ENCODE measurements around the gene UQCR11.

The UQCR11 gene

GRCh38 chr19:1563251-1563650, 42.0 kb downstream of the UQCR11 start:
- no peak for DNase-seq

GRCh38 chr19:1561236-1561842, 43.9 kb downstream of the UQCR11 start:
- no peak for DNase-seq

GRCh38 chr19:1560286-1560882, 44.9 kb downstream of the UQCR11 start:
- DNase-seq: no peak

GRCh38 chr19:1558552-1558951, 46.7 kb downstream of the UQCR11 start:
- DNase-seq: no peak

- DNase-seq: no peak
These were observed 48.7 kb downstream of the UQCR11 start for GRCh38 chr19:1556390-1557070.

- no peak for DNase-seq
These were observed 49.5 kb downstream of the UQCR11 start for GRCh38 chr19:1555487-1556389.

- DNase-seq: no peak
These were observed 50.3 kb downstream of the UQCR11 start for GRCh38 chr19:1554968-1555367.

- no peak for DNase-seq
These were observed 51.8 kb downstream of the UQCR11 start for GRCh38 chr19:1553415-1553814.

GRCh38 chr19:1551068-1552040, 53.9 kb downstream of the UQCR11 start:
- no peak for DNase-seq

GRCh38 chr19:1549332-1549945, 55.8 kb downstream of the UQCR11 start:
- no peak for DNase-seq

All from fibroblast of upper back skin (primary cell).